Measurements from ENCODE around the gene KMT2C.
"Not testable (repeated sequence)": the region's sequence is repeated elsewhere in the genome, so short reads cannot be mapped to it uniquely, and the experiment has no call there.

The KMT2C gene

DNA sequence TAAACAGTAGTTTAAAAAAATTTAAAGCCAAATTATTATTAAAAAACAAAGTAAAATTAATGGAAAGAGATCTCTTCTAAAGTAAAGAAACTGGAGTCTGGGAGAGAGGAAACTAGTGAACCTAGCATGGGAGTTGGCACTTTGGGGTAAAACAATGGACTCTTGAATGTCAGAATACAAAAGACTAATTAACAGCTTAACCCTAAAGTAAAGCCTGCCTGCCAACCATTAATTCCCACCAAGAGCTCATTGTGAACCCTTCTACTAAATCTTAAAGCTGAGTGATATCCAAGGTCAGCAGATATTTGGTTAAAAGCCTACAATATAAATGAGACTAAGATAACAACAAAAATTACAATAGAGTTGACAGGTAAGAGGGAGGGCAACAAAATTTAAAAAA is 36.5 kb downstream of the KMT2C start:
- no peak for FAIRE-seq

DNA sequence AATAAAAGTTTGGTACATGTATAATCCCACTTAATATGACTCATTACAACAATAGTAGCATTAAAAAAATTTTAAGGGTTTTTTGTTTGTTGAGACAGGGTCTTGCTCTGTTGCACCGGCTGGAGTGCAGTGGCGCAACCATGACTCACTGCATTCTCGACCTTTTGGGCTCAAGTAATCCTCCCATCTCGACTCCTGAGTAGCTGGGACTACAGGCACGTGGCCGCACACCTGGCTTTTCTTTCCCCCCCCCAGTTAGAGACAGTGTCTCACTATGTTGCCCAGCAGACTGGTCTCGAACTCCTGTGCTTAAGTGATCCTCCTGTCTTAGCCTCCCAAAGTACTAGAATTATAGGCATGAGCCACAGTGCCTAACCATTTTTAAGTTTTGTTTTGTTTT is 40.7 kb downstream of the KMT2C start:
- FAIRE-seq = no peak

- not testable (repeated sequence) for FAIRE-seq
Observed at GRCh38 chr7:152394214-152394613, 41.6 kb downstream of the KMT2C start.

DNA sequence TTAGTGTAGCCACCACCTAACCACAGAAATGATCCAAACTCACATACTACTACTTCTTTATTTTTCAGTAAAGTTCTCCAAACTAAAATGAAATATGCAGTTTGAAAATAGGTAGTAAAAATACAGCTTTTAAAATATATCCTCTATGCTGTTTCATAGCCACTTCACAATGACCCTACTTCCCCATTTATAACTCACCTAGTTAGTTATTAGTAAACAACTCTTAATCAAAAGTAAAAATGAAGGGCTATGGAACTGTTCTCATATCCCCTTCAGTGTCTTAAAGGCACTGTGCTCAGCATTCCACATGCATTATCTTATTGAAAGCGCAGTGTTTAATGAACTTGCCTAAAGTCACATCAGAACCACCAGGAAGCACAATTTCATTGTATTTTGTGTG is 43.5 kb downstream of the KMT2C start:
- FAIRE-seq = no peak

DNA sequence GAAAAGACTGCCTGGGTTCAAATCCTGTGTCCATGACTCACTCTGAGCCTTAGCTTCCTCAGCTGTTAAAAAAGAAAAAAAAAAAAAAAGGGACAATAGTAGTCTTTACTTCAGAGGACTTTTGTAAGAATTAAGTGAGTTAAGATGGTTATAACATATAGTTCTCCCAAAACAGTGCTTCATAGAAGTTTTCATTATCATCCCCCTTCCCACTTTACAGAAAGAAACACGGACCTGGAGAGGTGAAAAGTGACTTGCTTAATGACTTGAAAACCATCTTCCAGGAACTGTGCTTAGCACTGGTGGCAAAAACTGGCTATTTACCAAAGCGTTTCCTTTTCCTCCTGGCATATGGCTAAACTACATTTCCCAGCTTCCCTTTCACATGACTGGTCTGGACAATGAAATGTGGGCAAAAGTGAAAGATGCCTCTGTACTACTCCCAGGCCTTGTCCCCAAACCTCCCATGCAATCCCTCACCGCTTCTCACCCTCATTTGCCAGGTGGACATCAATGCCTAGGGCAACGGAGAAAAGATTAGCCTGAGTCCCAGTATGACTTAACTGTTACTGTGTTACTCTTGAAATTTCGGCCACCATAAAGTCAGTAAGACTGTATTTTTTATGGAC is 49.6 kb downstream of the KMT2C start:
- not testable (repeated sequence) for FAIRE-seq

DNA sequence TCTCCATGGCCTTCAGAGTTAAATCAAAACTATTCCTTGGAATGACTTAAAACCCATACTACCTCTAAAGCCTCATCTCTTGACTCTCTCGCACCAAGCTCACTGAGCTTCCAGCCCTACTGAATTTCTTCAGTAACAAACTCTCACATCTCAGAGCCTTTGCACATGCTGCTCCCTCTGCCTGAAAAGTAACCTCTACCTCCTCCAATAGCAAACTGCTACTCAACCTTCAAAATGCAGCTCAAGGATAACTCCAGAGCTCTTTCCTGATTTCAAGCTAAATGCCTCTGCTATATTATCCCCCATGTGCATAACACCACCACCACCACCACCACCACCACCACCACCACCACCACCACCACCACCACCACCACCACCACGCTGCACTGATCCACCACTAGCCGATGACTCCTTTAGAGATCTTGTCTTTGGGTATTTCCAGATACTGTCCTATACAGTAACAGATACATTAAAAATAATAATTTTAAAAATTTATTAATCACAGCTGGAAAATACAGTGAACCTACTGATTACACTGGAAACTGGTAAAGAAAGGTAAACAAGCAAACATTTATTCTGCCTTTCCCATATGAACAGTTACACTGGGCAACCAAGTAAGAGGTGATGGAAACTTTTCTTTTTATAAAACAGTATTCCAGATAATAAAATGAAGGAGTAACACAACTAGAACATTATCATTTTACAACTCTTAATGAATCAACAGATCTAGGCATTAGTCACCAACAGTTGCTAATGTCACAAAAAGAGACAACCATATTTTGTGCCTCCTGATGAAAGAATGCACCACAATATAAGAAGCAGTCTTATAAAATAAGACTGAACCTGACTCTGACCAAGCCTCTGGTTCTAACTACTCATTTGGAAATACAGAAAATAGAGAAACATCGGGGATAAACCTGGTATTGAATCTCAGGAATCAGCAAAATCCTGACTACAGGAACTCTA is 51.3 kb downstream of the KMT2C start:
- FAIRE-seq = peak; percentile 44

- no peak for FAIRE-seq
Observed at GRCh38 chr7:152383341-152384234, 52.2 kb downstream of the KMT2C start.

- no peak for FAIRE-seq
Observed at GRCh38 chr7:152382244-152382643, 53.6 kb downstream of the KMT2C start.

DNA sequence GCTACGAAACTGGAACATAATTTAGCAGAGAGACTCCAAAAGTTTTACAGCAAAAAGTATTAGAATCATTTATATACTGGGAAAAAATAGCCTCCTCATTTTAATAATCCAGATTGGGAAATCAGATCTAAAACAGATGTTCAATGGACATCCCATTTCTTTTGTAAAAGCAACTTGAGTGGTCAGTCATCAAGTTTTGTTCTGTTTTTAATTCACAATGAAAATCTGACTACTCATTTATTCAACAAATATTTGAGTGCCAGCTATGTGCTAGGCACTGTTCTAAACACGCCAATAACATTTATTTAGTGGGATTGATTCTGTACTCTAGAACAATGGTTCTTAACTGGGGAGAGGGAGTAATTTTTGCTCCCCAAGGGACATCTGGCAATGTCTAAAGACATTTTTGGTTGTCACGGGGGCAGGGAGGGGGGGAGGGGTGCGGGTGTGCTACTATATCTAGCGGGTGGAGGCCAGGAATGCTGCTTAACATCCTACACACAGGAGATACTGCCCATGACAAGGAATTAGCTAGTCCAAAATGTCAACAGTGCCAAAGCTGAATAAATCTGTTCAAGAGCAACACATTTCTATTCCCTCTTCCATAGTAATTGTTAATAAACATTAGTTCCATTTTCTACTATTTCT is 54.7 kb downstream of the KMT2C start:
- FAIRE-seq = not testable (repeated sequence)

DNA sequence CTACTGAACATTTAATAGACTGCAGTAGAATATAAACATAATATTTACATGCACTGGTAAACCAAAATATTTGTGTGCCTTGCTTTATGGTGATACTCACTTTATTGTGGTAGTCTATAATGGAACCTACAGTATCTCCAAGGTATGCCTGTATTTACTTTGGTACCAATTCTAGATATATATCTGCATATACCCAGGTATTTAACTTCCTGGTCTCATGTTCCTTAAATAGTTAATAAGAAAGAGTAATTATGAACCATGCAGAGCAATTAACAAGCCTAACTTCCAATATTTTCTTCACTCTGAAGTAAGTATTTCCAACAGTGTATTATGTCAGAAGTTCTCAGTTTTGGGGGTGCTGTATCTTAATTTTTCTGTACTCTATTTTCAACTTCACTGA is 57.3 kb downstream of the KMT2C start:
- peak; percentile 85 for FAIRE-seq

- FAIRE-seq = not testable (repeated sequence)
Observed at GRCh38 chr7:152376716-152377484, 58.9 kb downstream of the KMT2C start.

DNA sequence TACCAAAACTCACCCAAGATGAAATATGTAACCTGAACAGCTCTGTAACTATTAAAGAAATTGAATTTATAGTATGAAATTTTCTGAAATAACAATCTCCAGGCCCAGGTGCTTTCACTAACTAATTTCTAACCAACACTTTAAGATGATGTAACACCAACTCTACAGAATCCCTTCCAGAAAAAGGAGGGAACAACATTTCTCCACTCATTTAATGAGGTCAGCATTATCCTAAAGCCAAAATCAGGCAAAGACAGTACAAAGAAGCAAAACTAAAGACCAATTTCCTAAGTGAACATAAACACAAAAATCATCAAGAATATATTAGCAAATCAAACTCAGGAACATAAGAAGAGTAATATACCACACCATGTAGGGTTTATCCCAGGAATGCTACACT is 65.5 kb downstream of the KMT2C start:
- no peak for FAIRE-seq

GRCh38 chr7:152369518-152369917 is 66.3 kb downstream of the KMT2C start:
- FAIRE-seq = no peak

DNA sequence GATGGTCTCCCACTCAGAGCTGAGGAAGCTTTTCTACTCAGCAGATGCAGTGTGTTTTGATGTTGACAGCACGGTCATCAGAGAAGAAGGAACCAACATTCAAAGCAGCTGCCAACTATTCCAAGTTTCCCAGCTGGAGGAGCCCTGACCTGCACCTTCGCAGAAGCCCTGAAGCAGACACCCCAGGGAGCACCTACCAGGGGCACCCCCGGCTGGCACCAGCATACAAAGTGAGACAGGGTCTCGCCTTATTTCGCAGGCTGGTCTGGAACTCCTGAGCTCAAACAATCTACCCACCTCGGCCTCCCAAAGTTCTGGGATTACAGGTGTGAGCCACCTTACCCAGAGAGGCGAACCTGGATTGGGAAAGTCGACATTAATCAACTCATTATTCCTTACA is 68.6 kb downstream of the KMT2C start:
- no peak for FAIRE-seq

DNA sequence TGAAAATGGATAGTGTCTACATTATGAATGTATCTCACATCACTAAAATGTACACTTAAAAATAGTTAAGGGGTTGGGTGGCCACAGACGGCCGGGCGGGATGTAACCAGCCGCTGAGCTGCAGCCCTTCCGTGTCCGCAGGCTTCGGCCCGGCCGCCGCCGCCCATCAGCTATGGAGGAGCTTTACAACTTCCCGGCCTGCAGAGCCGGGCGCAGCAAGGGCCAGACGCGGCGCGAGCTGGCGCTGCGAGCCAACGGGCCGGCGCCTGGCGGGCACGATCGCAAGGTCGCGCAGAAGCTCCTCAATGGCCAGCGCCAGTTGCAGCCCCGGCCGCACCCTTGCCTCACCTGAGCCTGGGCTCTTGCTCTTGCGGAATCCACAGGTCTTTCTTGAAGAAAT is 69.1 kb downstream of the KMT2C start:
- no peak for FAIRE-seq

DNA sequence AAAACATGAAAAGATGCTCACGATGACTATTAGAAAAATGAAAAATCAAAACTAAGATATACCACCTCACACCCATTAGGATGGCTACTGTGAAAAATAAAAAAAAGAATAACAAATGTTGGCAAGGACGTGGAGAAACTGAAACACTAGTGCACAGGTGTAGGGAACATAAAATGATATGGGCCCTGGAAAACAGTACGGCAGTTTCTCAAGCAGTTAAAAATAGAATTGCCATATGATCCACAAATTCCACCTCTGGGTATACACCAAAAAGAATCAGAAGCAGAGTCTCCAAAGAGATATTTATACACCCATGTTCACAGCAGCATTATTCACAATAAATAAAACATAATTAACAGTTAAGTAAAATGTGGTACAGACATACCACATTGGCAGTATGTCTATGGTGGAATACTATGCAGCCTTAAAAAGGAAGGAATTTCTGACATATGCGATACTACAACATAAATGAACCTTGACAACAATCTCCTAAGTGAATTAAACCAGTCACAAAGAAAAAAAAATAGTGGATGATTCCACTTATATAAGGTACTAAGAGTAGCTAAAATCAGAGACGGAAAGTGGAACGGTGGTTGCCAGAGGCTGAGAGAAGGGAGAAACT is 69.7 kb downstream of the KMT2C start:
- FAIRE-seq = no peak

GRCh38 chr7:152363798-152364197 is 72.0 kb downstream of the KMT2C start:
- no peak for FAIRE-seq

DNA sequence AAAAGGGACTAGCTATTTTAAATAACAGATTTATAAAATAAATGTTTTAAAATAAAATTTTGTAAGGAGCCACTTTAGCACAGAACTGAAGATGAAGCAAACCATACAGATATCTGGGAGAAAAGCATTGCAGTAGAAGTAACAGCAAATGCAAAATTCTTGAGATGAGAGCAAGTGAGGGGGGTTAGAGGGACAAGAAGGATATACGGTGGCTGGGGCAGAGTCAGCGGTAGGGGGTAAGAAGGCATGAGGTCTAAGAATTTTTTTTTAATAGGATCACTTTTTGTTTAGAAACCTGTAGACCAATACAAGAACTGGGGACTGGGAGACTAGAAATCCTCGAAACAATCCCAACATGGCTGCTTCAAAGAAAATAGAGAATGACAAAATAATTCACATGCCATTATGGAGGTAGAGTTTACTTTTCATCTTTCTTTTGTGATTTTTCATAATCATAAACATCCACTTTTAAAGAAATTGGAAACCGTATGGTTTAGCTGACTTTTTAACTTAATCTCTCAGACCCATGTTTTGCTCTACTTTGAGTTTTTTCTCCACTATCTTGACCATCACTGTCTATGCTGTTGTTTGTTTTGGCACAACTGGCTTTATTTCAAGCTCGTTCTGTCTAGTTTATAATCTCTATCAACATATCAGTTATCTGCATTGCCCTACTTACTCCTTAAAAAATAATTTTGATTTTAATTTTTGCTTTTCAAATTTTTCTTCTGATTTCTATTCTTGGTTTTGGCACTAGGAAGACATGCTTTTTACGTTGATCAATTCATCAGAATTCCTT is 73.5 kb downstream of the KMT2C start:
- peak; percentile 21 for FAIRE-seq

- FAIRE-seq = no peak
Observed at GRCh38 chr7:152355474-152356057, 80.2 kb downstream of the KMT2C start.

DNA sequence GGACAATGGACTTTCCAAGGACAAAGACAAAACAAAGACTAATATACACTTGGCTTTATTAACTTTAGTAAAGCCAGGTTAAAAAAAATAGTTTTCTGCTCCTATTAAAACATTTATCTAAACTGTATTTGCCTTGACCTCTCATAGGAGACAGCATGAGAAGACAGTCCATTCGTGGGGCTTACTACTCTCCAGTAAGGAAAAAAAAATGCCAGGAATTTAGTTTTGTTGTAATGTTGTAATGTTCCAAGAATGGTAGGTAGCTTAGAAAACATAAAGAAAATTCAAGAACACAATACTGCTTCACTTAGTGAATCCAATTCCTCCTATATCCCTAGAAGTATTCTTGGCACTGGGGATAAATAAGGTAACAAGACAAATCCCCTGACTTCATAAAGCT is 81.7 kb downstream of the KMT2C start:
- FAIRE-seq = no peak

Measured in A204.1 (cell line).